NCI-H748 treated with DMSO at 0.1 percent for 48 hours (cell line): ENCODE results near the gene DMRTC1B.
"Not testable (repeated sequence)": the region's sequence is repeated elsewhere in the genome, so short reads cannot be mapped to it uniquely, and the experiment has no call there.

Experiments used
- DNase-seq: peaks from one replicate; lab custom pipeline; 2025; lab: John Stamatoyannopoulos, UW

Gene DMRTC1B

GRCh38 chrX:72776653-72777466 lies at the start of gene DMRTC1B:
DMRTC1B (plus strand) TSS chrX:72776890; CDS start chrX:72845136, 68,246 bp downstream.
- not testable (repeated sequence) for DNase-seq

GRCh38 chrX:72727846-72728245 lies 48.8 kb upstream of the DMRTC1B start:
- no peak for DNase-seq

GRCh38 chrX:72733636-72734035 lies 43.1 kb upstream of the DMRTC1B start:
- not testable (repeated sequence) for DNase-seq

GRCh38 chrX:72735561-72735960 lies 41.1 kb upstream of the DMRTC1B start:
- no peak for DNase-seq

GRCh38 chrX:72745546-72745945 lies 31.1 kb upstream of the DMRTC1B start:
- not testable (repeated sequence) for DNase-seq

- not testable (repeated sequence) for DNase-seq
These were observed 28.1 kb upstream of the DMRTC1B start for GRCh38 chrX:72748545-72748944.

GRCh38 chrX:72760454-72760853 lies 16.2 kb upstream of the DMRTC1B start:
- DNase-seq = not testable (repeated sequence)

- not testable (repeated sequence) for DNase-seq
These were observed 739 bp downstream of the DMRTC1B start for GRCh38 chrX:72777467-72777790.

GRCh38 chrX:72778146-72778545 lies 1.5 kb downstream of the DMRTC1B start:
- DNase-seq = not testable (repeated sequence)

- not testable (repeated sequence) for DNase-seq
These were observed 5.9 kb downstream of the DMRTC1B start, which contains the start of gene FAM236B for GRCh38 chrX:72782560-72782959. FAM236B (minus strand) TSS chrX:72782660; CDS start chrX:72782560, 100 bp downstream.

GRCh38 chrX:72783365-72783936 lies 6.8 kb downstream of the DMRTC1B start:
- not testable (repeated sequence) for DNase-seq

GRCh38 chrX:72783964-72784363 lies 7.3 kb downstream of the DMRTC1B start:
- DNase-seq = not testable (repeated sequence)

- not testable (repeated sequence) for DNase-seq
These were observed 11.5 kb downstream of the DMRTC1B start for GRCh38 chrX:72788142-72788541.

- not testable (repeated sequence) for DNase-seq
These were observed 13.7 kb downstream of the DMRTC1B start for GRCh38 chrX:72790390-72790789.

GRCh38 chrX:72808110-72808509 lies 31.4 kb downstream of the DMRTC1B start, which contains the start of gene FAM236D:
FAM236D (minus strand) TSS chrX:72808210; CDS start chrX:72808110, 100 bp downstream.
- not testable (repeated sequence) for DNase-seq

GRCh38 chrX:72830701-72831100 lies 54.0 kb downstream of the DMRTC1B start:
- DNase-seq = not testable (repeated sequence)

GRCh38 chrX:72837532-72837931 lies 60.8 kb downstream of the DMRTC1B start:
- not testable (repeated sequence) for DNase-seq

GRCh38 chrX:72882898-72883297 lies 106.2 kb downstream of the DMRTC1B start:
- not testable (repeated sequence) for DNase-seq

- DNase-seq = not testable (repeated sequence)
These were observed 113.0 kb downstream of the DMRTC1B start for GRCh38 chrX:72889740-72890139.
